Lower leg skin (tissue), 3 donors: ENCODE data around the gene GARS1.

Experiments used
- POLR2A ChIP-seq, 2 donors: fragments of 450-650 bp; IDR thresholded peaks; one replicate each; pipeline ENCODE4 v1.6.1; 2016 to 2017; ENCODE audit warnings: antibody characterized with exemption in 2 of 2, mild to moderate bottlenecking in 1 of 2, moderate library complexity in 1 of 2
- TF ChIP-seq, protein P1 (sequence below), 3 donors: fragments of 450-650 bp; IDR thresholded peaks; one replicate each; pipeline ENCODE4 v1.5.1; 2016; ENCODE audit warnings: antibody characterized with exemption in 3 of 3, mild to moderate bottlenecking in 3 of 3, moderate library complexity in 2 of 3

DNA sequence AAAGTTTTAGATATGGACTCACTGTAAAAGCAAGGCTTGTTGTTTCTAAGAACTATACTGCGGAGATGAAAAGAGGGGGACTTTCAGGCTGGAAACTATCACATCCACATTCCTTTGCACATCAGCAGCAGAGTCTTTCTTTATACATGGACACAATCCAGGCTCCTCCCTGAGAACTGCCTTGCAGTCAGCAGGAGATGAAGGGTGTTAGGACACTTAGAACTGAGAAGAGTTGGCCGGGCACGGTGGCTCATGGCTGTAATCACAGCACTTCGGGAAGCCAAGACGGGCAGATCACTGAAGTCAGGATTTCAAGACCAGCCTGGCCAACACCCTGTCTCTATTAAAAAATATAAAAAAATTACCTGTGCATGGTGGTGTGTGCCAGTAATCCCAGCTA lies 9.7 kb upstream of the GARS1 start:
- TF ChIP-seq, protein P1, sequence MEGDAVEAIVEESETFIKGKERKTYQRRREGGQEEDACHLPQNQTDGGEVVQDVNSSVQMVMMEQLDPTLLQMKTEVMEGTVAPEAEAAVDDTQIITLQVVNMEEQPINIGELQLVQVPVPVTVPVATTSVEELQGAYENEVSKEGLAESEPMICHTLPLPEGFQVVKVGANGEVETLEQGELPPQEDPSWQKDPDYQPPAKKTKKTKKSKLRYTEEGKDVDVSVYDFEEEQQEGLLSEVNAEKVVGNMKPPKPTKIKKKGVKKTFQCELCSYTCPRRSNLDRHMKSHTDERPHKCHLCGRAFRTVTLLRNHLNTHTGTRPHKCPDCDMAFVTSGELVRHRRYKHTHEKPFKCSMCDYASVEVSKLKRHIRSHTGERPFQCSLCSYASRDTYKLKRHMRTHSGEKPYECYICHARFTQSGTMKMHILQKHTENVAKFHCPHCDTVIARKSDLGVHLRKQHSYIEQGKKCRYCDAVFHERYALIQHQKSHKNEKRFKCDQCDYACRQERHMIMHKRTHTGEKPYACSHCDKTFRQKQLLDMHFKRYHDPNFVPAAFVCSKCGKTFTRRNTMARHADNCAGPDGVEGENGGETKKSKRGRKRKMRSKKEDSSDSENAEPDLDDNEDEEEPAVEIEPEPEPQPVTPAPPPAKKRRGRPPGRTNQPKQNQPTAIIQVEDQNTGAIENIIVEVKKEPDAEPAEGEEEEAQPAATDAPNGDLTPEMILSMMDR (IDR thresholded peaks at IDR 0.05), result no peak
- TF ChIP-seq POLR2A (IDR thresholded peaks at IDR 0.05), result no peak
